HEK293 (cell line): Measurements from ENCODE around the gene PRKCQ.

Experiments
- CTCF ChIA-PET: fragments of 350-600 bp; formaldehyde crosslinking; extraction: SDS; loops from one replicate; lab custom pipeline; 2021; ENCODE audit warnings: antibody characterized with exemption; lab: Yijun Ruan, JAX
- POLR2A ChIA-PET: fragments of 300-600 bp; formaldehyde crosslinking; extraction: SDS; loops from one replicate; lab custom pipeline; 2020; ENCODE audit warnings: antibody characterized with exemption, inconsistent platforms; lab: Yijun Ruan, JAX
- H3K27ac ChIP-seq: fragments of 200-500 bp; sonication (Bioruptor generic); 2 replicates; pipeline ENCODE4 v1.5.1; 2014; ENCODE audit warnings: low read depth, low read length, control low read depth, inconsistent platforms; ENCODE audit errors: extremely low read depth
- H3K36me3 ChIP-seq, 2 experiments: fragments of 200-500 bp in 1 of 2; sonication (Bioruptor generic) in 1 of 2; 1 replicate in 1 of 2; 2 replicates in 1 of 2; pipeline ENCODE4 v1.5.1; 2014 to 2017; ENCODE audit warnings: inconsistent platforms in 2 of 2, low read length in 2 of 2; ENCODE audit not compliant: control insufficient read depth in 2 of 2, insufficient read depth in 1 of 2
- H3K4me1 ChIP-seq: fragments of 200-500 bp; sonication (Bioruptor generic); 2 replicates; pipeline ENCODE4 v1.5.1; 2014; ENCODE audit warnings: mild to moderate bottlenecking, low read length, inconsistent platforms; ENCODE audit not compliant: control insufficient read depth, insufficient read depth
- H3K4me3 ChIP-seq: 2 replicates; pipeline ENCODE4 v1.5.1; 2011; ENCODE audit warnings: low read depth, mild to moderate bottlenecking, control low read depth, low read length, moderate library complexity
- H3K9me3 ChIP-seq: fragments of 200-500 bp; sonication (Bioruptor generic); 2 replicates; pipeline ENCODE4 v1.5.1; 2014; ENCODE audit warnings: low read depth, low read length, inconsistent platforms; ENCODE audit not compliant: control insufficient read depth, insufficient read depth
- FEZF1 ChIP-seq: fragments of 450-650 bp; formaldehyde crosslinking; IDR thresholded peaks from 2 replicates; pipeline ENCODE4 v1.5.1; 2016; ENCODE audit warnings: missing biosample characterization, missing genetic modification characterization
- GLIS2 ChIP-seq: fragments of 450-650 bp; formaldehyde crosslinking; IDR thresholded peaks from 2 replicates; pipeline ENCODE4 v1.5.1; 2016; ENCODE audit warnings: missing biosample characterization, missing genetic modification characterization
- KLF16 ChIP-seq: fragments of 450-650 bp; formaldehyde crosslinking; IDR thresholded peaks from 2 replicates; pipeline ENCODE4 v1.5.1; 2017; ENCODE audit warnings: missing biosample characterization, missing genetic modification characterization
- KLF17 ChIP-seq: fragments of 450-650 bp; formaldehyde crosslinking; IDR thresholded peaks from 2 replicates; pipeline ENCODE4 v1.5.1; 2016; ENCODE audit warnings: missing biosample characterization, missing genetic modification characterization
- PRDM1 ChIP-seq: fragments of 450-650 bp; formaldehyde crosslinking; IDR thresholded peaks from 2 replicates; pipeline ENCODE4; 2016; ENCODE audit warnings: missing biosample characterization, missing genetic modification characterization
- REPIN1 ChIP-seq: fragments of 450-650 bp; formaldehyde crosslinking; IDR thresholded peaks from 2 replicates; pipeline ENCODE4 v1.5.1; 2017; ENCODE audit warnings: missing biosample characterization, missing genetic modification characterization, low read depth
- TCF7L2 ChIP-seq: IDR thresholded peaks from 2 replicates; pipeline ENCODE4 v1.6.1; 2011; ENCODE audit warnings: low read depth, mild to moderate bottlenecking, inconsistent platforms, low read length, moderate library complexity, borderline replicate concordance
- ZBTB17 ChIP-seq: fragments of 450-650 bp; formaldehyde crosslinking; IDR thresholded peaks from 2 replicates; pipeline ENCODE4 v1.5.1; 2016; ENCODE audit warnings: missing biosample characterization, missing genetic modification characterization
- ZNF112 ChIP-seq: fragments of 450-650 bp; formaldehyde crosslinking; IDR thresholded peaks from 2 replicates; pipeline ENCODE4 v1.5.0; 2017; ENCODE audit warnings: missing biosample characterization, missing genetic modification characterization
- ZNF132 ChIP-seq: fragments of 450-650 bp; formaldehyde crosslinking; IDR thresholded peaks from 2 replicates; pipeline ENCODE4 v1.5.1; 2017; ENCODE audit warnings: missing biosample characterization, missing genetic modification characterization, borderline replicate concordance
- ZNF140 ChIP-seq: fragments of 450-650 bp; formaldehyde crosslinking; IDR thresholded peaks from 2 replicates; pipeline ENCODE4 v1.5.1; 2016; ENCODE audit warnings: missing biosample characterization, missing genetic modification characterization
- ZNF157 ChIP-seq: fragments of 450-650 bp; formaldehyde crosslinking; IDR thresholded peaks from 2 replicates; pipeline ENCODE4 v1.5.1; 2016; ENCODE audit warnings: missing biosample characterization, missing genetic modification characterization
- ZNF174 ChIP-seq: fragments of 450-650 bp; formaldehyde crosslinking; IDR thresholded peaks from 2 replicates; pipeline ENCODE4 v1.5.0; 2017; ENCODE audit warnings: missing biosample characterization, mild to moderate bottlenecking, missing genetic modification characterization
- ZNF239 ChIP-seq: fragments of 450-650 bp; formaldehyde crosslinking; IDR thresholded peaks from 2 replicates; pipeline ENCODE4 v1.5.1; 2016; ENCODE audit warnings: missing biosample characterization, missing genetic modification characterization
- ZNF335 ChIP-seq: fragments of 450-650 bp; formaldehyde crosslinking; conservative IDR thresholded peaks from 2 replicates; pipeline ENCODE4 v1.5.1; 2016; ENCODE audit warnings: missing biosample characterization, missing genetic modification characterization
- ZNF404 ChIP-seq: fragments of 450-650 bp; formaldehyde crosslinking; IDR thresholded peaks from 2 replicates; pipeline ENCODE4 v1.5.1; 2017; ENCODE audit warnings: missing biosample characterization, missing genetic modification characterization
- ZNF426 ChIP-seq: fragments of 450-650 bp; formaldehyde crosslinking; IDR thresholded peaks from 2 replicates; pipeline ENCODE4 v1.5.1; 2017; ENCODE audit warnings: missing biosample characterization, missing genetic modification characterization, mild to moderate bottlenecking, inconsistent platforms, moderate library complexity
- ZNF654 ChIP-seq: fragments of 450-650 bp; formaldehyde crosslinking; IDR thresholded peaks from 2 replicates; pipeline ENCODE4 v1.5.1; 2016; ENCODE audit warnings: low read depth, missing biosample characterization, missing genetic modification characterization
- ZNF692 ChIP-seq: fragments of 450-650 bp; formaldehyde crosslinking; IDR thresholded peaks from 2 replicates; pipeline ENCODE4 v1.5.1; 2016; ENCODE audit warnings: missing biosample characterization, missing genetic modification characterization
- ZNF747 ChIP-seq: fragments of 450-650 bp; formaldehyde crosslinking; IDR thresholded peaks from 2 replicates; pipeline ENCODE4 v1.5.1; 2016; ENCODE audit warnings: missing biosample characterization, missing genetic modification characterization
- ZNF768 ChIP-seq: fragments of 450-650 bp; formaldehyde crosslinking; IDR thresholded peaks from 2 replicates; pipeline ENCODE4 v1.5.1; 2018; ENCODE audit warnings: missing biosample characterization, mild to moderate bottlenecking, missing genetic modification characterization
- ZNF830 ChIP-seq: fragments of 450-650 bp; IDR thresholded peaks from 2 replicates; pipeline ENCODE4 v1.5.0; 2018; ENCODE audit warnings: missing biosample characterization, missing genetic modification characterization, low read depth, mild to moderate bottlenecking, moderate library complexity
- ZNF843 ChIP-seq: fragments of 450-650 bp; formaldehyde crosslinking; IDR thresholded peaks from 2 replicates; pipeline ENCODE4 v1.5.1; 2016; ENCODE audit warnings: missing biosample characterization, missing genetic modification characterization
- ZSCAN5A ChIP-seq: fragments of 450-650 bp; formaldehyde crosslinking; IDR thresholded peaks from 2 replicates; pipeline ENCODE4 v1.5.1; 2016; ENCODE audit warnings: missing biosample characterization, missing genetic modification characterization
- TF ChIP-seq, protein P1 (sequence below): fragments of 450-650 bp; formaldehyde crosslinking; IDR thresholded peaks from 2 replicates; pipeline ENCODE4 v1.5.1; 2016; ENCODE audit warnings: missing biosample characterization, missing genetic modification characterization
- TF ChIP-seq, protein P2 (sequence below): fragments of 450-650 bp; formaldehyde crosslinking; IDR thresholded peaks from 2 replicates; pipeline ENCODE4 v1.5.1; 2016; ENCODE audit warnings: missing biosample characterization, missing genetic modification characterization

The PRKCQ gene

GRCh38 chr10:6418167-6418566, 161.9 kb downstream of the PRKCQ start:
- ChIA-PET CTCF (interaction anchor here (3.2 to 5.1 kb wide), 3 partner anchors 249 to 261 kb away, joined by 24 to 27 read pairs (median 26); no protein-coding TSS in a partner anchor), POLR2A (no interaction called here)
- Histone ChIP-seq H3K4me3 (no peak overlapping the region), H3K36me3 (no peaks in the 10 kb centered on the region), H3K4me1 (no peaks in the 10 kb centered on the region), H3K9me3 (no peaks in the 10 kb centered on the region), H3K27ac (no peak overlapping the region)
- TF ChIP-seq ZNF692: no peak
- no peak for TF ChIP-seq ZNF747 (tag by site-specific recombination)
- no peak for TF ChIP-seq ZNF157 (tag by site-specific recombination)
- no peak for TF ChIP-seq PRDM1
- TF ChIP-seq ZNF140: no peak
- no peak for TF ChIP-seq TCF7L2

- Histone ChIP-seq H3K9me3 (no peaks in the 10 kb centered on the region), H3K36me3 (no peaks in the 10 kb centered on the region), H3K27ac (no peak overlapping the region), H3K4me3 (no peak overlapping the region), H3K4me1 (no peaks in the 10 kb centered on the region)
- TF ChIP-seq, protein P1, sequence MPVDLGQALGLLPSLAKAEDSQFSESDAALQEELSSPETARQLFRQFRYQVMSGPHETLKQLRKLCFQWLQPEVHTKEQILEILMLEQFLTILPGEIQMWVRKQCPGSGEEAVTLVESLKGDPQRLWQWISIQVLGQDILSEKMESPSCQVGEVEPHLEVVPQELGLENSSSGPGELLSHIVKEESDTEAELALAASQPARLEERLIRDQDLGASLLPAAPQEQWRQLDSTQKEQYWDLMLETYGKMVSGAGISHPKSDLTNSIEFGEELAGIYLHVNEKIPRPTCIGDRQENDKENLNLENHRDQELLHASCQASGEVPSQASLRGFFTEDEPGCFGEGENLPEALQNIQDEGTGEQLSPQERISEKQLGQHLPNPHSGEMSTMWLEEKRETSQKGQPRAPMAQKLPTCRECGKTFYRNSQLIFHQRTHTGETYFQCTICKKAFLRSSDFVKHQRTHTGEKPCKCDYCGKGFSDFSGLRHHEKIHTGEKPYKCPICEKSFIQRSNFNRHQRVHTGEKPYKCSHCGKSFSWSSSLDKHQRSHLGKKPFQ: no peak
- TF ChIP-seq, protein P2, sequence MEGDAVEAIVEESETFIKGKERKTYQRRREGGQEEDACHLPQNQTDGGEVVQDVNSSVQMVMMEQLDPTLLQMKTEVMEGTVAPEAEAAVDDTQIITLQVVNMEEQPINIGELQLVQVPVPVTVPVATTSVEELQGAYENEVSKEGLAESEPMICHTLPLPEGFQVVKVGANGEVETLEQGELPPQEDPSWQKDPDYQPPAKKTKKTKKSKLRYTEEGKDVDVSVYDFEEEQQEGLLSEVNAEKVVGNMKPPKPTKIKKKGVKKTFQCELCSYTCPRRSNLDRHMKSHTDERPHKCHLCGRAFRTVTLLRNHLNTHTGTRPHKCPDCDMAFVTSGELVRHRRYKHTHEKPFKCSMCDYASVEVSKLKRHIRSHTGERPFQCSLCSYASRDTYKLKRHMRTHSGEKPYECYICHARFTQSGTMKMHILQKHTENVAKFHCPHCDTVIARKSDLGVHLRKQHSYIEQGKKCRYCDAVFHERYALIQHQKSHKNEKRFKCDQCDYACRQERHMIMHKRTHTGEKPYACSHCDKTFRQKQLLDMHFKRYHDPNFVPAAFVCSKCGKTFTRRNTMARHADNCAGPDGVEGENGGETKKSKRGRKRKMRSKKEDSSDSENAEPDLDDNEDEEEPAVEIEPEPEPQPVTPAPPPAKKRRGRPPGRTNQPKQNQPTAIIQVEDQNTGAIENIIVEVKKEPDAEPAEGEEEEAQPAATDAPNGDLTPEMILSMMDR (tag by site-specific recombination): peak; percentile 60
- no peak for TF ChIP-seq REPIN1
- no peak for TF ChIP-seq ZNF174
- TF ChIP-seq ZNF843 (tag by site-specific recombination): no peak
- no peak for TF ChIP-seq ZNF239
- 0 out of 2 replicates have a peak, but pooled peaks have one; percentile 11 for TF ChIP-seq FEZF1
- 0 out of 2 replicates have a peak, but pooled peaks have one; percentile 26 for TF ChIP-seq ZBTB17
- TF ChIP-seq ZNF335 (tag by site-specific recombination): 0 out of 2 replicates have a peak, but pooled peaks have one; percentile 10
- no peak for TF ChIP-seq ZNF768 (tag by site-specific recombination)
- TF ChIP-seq ZNF654: peak; percentile 98
- ChIA-PET CTCF (interaction anchor here (0.7 to 5.1 kb wide), 13 partner anchors 8 to 583 kb away, joined by 3 to 27 read pairs (median 4); no protein-coding TSS in a partner anchor), POLR2A (no interaction called here)
Observed at GRCh38 chr10:6416892-6417512, 163.1 kb downstream of the PRKCQ start.

DNA sequence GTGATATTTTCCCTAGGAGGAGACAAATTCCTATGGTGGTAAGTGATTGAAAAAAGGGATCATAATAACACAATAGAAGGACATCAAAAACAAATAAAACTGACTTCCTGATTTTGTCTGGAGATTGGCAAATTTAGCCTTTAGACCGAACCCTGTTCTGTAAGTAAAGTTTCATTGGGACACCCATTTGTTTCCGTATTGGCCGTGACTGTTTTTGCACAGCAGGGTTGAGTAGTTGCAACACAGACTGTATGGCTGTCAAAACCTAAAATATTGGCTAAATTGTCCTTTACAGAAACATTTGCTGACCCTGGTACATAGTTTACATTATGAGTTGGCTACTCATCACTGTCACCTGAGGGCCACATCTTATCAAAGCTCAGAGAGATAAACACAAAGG, 168.6 kb downstream of the PRKCQ start:
- H3K27ac ChIP-seq: no peak overlapping the region
- POLR2A ChIA-PET: interaction anchor here (0.6 to 1.2 kb wide), 2 partner anchors 93 to 1621 kb away, joined by 3 read pairs; no protein-coding TSS in a partner anchor
- H3K4me3 ChIP-seq: no peak overlapping the region
- CTCF ChIA-PET: interaction anchor here (0.6 to 3.5 kb wide), 3 partner anchors 10 to 257 kb away, joined by 6 to 26 read pairs (median 22); no protein-coding TSS in a partner anchor
- no peaks in the 10 kb centered on the region for H3K36me3 ChIP-seq
- H3K9me3 ChIP-seq: no peaks in the 10 kb centered on the region
- no peaks in the 10 kb centered on the region for H3K4me1 ChIP-seq
- TF ChIP-seq ZNF132 (tag by site-specific recombination) (no peak), KLF16 (tag by site-specific recombination) (no peak), GLIS2 (no peak), ZSCAN5A (tag by site-specific recombination) (no peak), ZNF830 (tag by site-specific recombination) (no peak), KLF17 (tag by site-specific recombination) (no peak), ZNF404 (tag by site-specific recombination) (no peak), ZNF426 (tag by site-specific recombination) (no peak), ZNF112 (tag by site-specific recombination) (no peak)
